ENCODE data around the gene RHOF. TPM values are rescaled to one million over a fixed set of nuclear protein-coding genes. Genes with fewer than 3 reads are reported as not detected.
"Not testable (repeated sequence)": the region's sequence is repeated elsewhere in the genome, so short reads cannot be mapped to it uniquely, and the experiment has no call there.

Gene RHOF
- total and polyA plus RNA-seq, 7 experiments from 2014 or later, result 69.2 to 164 (median 123) TPM

GRCh38 chr12:121748571-121749265, 44.8 kb downstream of the RHOF start:
- Mint-ChIP-seq H3K4me3 (no peak overlapping the region), H3K27me3 (no peaks in the 10 kb centered on the region), H3K27ac (peak overlapping the region in 7 of 9 donors; percentile 39 to 76 (median 51)), H3K4me1 (peaks cover 0 to 7% (median 2%) of the 10 kb centered on the region in 7 donors), H3K36me3 (peaks cover 0 to 16% (median 0%) of the 10 kb centered on the region in 5 donors), H3K9me3 (peaks cover 0 to 3% (median 0%) of the 10 kb centered on the region in 11 donors)
- POLR2A ChIA-PET, result no interaction called here
- H3K27ac ChIP-seq (ENCODE audit: low read depth, low read length), result peak overlapping the region; percentile 14
- ATAC-seq, result peak; percentile 64
- CTCF ChIA-PET, result interaction anchor here (0.9 kb wide), 1 partner anchor 63 kb away, joined by 3 read pairs; no protein-coding TSS in a partner anchor
- intact Hi-C loops (cut with micrococcal nuclease), result no loop called here
- H3K27me3 ChIP-seq (ENCODE audit: control insufficient read depth in 2 of 2, insufficient read depth in 2 of 2, low read length in 2 of 2), result no peaks in the 10 kb centered on the region
- no peak for DNase-seq
- no peaks in the 10 kb centered on the region for H3K36me3 ChIP-seq (ENCODE audit: control insufficient read depth in 2 of 3, insufficient read depth in 3 of 3, low read length in 3 of 3)
- no peaks in the 10 kb centered on the region for H3K4me1 ChIP-seq (ENCODE audit: control insufficient read depth in 2 of 2, insufficient read depth in 2 of 2, low read length in 2 of 2)
- no peaks in the 10 kb centered on the region for H3K9me3 ChIP-seq (ENCODE audit: control insufficient read depth in 2 of 3, low read length in 3 of 3)
- H3K4me3 ChIP-seq (ENCODE audit: low read length), result no peak overlapping the region

GRCh38 chr12:121748218-121748570, 45.3 kb downstream of the RHOF start:
- POLR2A ChIA-PET, result no interaction called here
- H3K4me3 Mint-ChIP-seq, result no peak overlapping the region
- peaks cover 0 to 7% (median 2%) of the 10 kb centered on the region in 7 donors for H3K4me1 Mint-ChIP-seq
- intact Hi-C loops (cut with micrococcal nuclease), result no loop called here
- no peak overlapping the region for H3K27ac Mint-ChIP-seq
- H3K27me3 Mint-ChIP-seq, result no peaks in the 10 kb centered on the region
- Histone ChIP-seq H3K4me1 (ENCODE audit: control insufficient read depth in 2 of 2, insufficient read depth in 2 of 2, low read length in 2 of 2) (no peaks in the 10 kb centered on the region), H3K36me3 (ENCODE audit: control insufficient read depth in 2 of 3, insufficient read depth in 3 of 3, low read length in 3 of 3) (no peaks in the 10 kb centered on the region), H3K27me3 (ENCODE audit: control insufficient read depth in 2 of 2, insufficient read depth in 2 of 2, low read length in 2 of 2) (no peaks in the 10 kb centered on the region), H3K4me3 (ENCODE audit: low read length) (no peak overlapping the region), H3K9me3 (ENCODE audit: control insufficient read depth in 2 of 3, low read length in 3 of 3) (no peaks in the 10 kb centered on the region), H3K27ac (ENCODE audit: low read depth, low read length) (no peak overlapping the region)
- peaks cover 0 to 3% (median 0%) of the 10 kb centered on the region in 11 donors for H3K9me3 Mint-ChIP-seq
- CTCF ChIA-PET, result interaction anchor here (0.9 kb wide), 1 partner anchor 64 kb away, joined by 3 read pairs; no protein-coding TSS in a partner anchor
- DNase-seq (no peak), ATAC-seq (no peak)
- peaks cover 0 to 16% (median 0%) of the 10 kb centered on the region in 5 donors for H3K36me3 Mint-ChIP-seq

- H3K4me1 ChIP-seq (ENCODE audit: control insufficient read depth in 2 of 2, insufficient read depth in 2 of 2, low read length in 2 of 2); H3K27me3 ChIP-seq (ENCODE audit: control insufficient read depth in 2 of 2, insufficient read depth in 2 of 2, low read length in 2 of 2); H3K27ac Mint-ChIP-seq; H3K9me3 ChIP-seq (ENCODE audit: control insufficient read depth in 2 of 3, low read length in 3 of 3); H3K36me3 ChIP-seq (ENCODE audit: control insufficient read depth in 2 of 3, insufficient read depth in 3 of 3, low read length in 3 of 3); H3K4me3 ChIP-seq (ENCODE audit: low read length); POLR2A ChIA-PET; intact Hi-C loops (cut with micrococcal nuclease); H3K4me3 Mint-ChIP-seq; H3K27ac ChIP-seq (ENCODE audit: low read depth, low read length); DNase-seq; H3K27me3 Mint-ChIP-seq; H3K9me3 Mint-ChIP-seq; ATAC-seq; H3K4me1 Mint-ChIP-seq: not testable (repeated sequence)
- CTCF ChIA-PET, result interaction anchor here (0.6 kb wide), 1 partner anchor 22 kb away, joined by 3 read pairs; no protein-coding TSS in a partner anchor
- H3K36me3 Mint-ChIP-seq, result peaks cover 0 to 12% (median 0%) of the 10 kb centered on the region in 5 donors
Measured at GRCh38 chr12:121745545-121745944, 47.9 kb downstream of the RHOF start.

GRCh38 chr12:121741743-121742142, 51.7 kb downstream of the RHOF start:
- ATAC-seq (no peak), DNase-seq (no peak)
- ChIA-PET CTCF (no interaction called here), POLR2A (no interaction called here)
- intact Hi-C loops (cut with micrococcal nuclease), result no loop called here
- no peaks in the 10 kb centered on the region for H3K4me1 ChIP-seq (ENCODE audit: control insufficient read depth in 2 of 2, insufficient read depth in 2 of 2, low read length in 2 of 2)
- Mint-ChIP-seq H3K36me3 (no peaks in the 10 kb centered on the region), H3K9me3 (no peaks in the 10 kb centered on the region), H3K27ac (no peak overlapping the region), H3K4me1 (peaks cover 0 to 2% (median 0%) of the 10 kb centered on the region in 7 donors), H3K4me3 (no peak overlapping the region), H3K27me3 (no peaks in the 10 kb centered on the region)
- H3K36me3 ChIP-seq (ENCODE audit: control insufficient read depth in 2 of 3, insufficient read depth in 3 of 3, low read length in 3 of 3), result no peaks in the 10 kb centered on the region
- H3K27me3 ChIP-seq (ENCODE audit: control insufficient read depth in 2 of 2, insufficient read depth in 2 of 2, low read length in 2 of 2), result no peaks in the 10 kb centered on the region
- no peaks in the 10 kb centered on the region for H3K9me3 ChIP-seq (ENCODE audit: control insufficient read depth in 2 of 3, low read length in 3 of 3)
- no peak overlapping the region for H3K27ac ChIP-seq (ENCODE audit: low read depth, low read length)
- no peak overlapping the region for H3K4me3 ChIP-seq (ENCODE audit: low read length)

- Mint-ChIP-seq H3K27ac (no peak overlapping the region), H3K9me3 (no peaks in the 10 kb centered on the region), H3K27me3 (no peaks in the 10 kb centered on the region), H3K36me3 (no peaks in the 10 kb centered on the region), H3K4me1 (peaks cover 0 to 2% (median 0%) of the 10 kb centered on the region in 7 donors), H3K4me3 (no peak overlapping the region)
- CTCF ChIA-PET, result no interaction called here
- H3K4me1 ChIP-seq (ENCODE audit: control insufficient read depth in 2 of 2, insufficient read depth in 2 of 2, low read length in 2 of 2), result no peaks in the 10 kb centered on the region
- no peak overlapping the region for H3K4me3 ChIP-seq (ENCODE audit: low read length)
- ATAC-seq, result no peak
- H3K36me3 ChIP-seq (ENCODE audit: control insufficient read depth in 2 of 3, insufficient read depth in 3 of 3, low read length in 3 of 3), result no peaks in the 10 kb centered on the region
- DNase-seq, result no peak
- POLR2A ChIA-PET, result interaction anchor here (0.6 kb wide), 1 partner anchor 40 kb away, joined by 3 read pairs; no protein-coding TSS in a partner anchor
- H3K9me3 ChIP-seq (ENCODE audit: control insufficient read depth in 2 of 3, low read length in 3 of 3), result no peaks in the 10 kb centered on the region
- intact Hi-C loops (cut with micrococcal nuclease), result no loop called here
- no peak overlapping the region for H3K27ac ChIP-seq (ENCODE audit: low read depth, low read length)
- H3K27me3 ChIP-seq (ENCODE audit: control insufficient read depth in 2 of 2, insufficient read depth in 2 of 2, low read length in 2 of 2), result no peaks in the 10 kb centered on the region
Measured at GRCh38 chr12:121740847-121741246, 52.6 kb downstream of the RHOF start.

- no peaks in the 10 kb centered on the region for H3K27me3 ChIP-seq (ENCODE audit: control insufficient read depth in 2 of 2, insufficient read depth in 2 of 2, low read length in 2 of 2)
- ChIA-PET POLR2A (no interaction called here), CTCF (no interaction called here)
- DNase-seq (no peak), ATAC-seq (no peak)
- H3K4me1 ChIP-seq (ENCODE audit: control insufficient read depth in 2 of 2, insufficient read depth in 2 of 2, low read length in 2 of 2), result no peaks in the 10 kb centered on the region
- no peaks in the 10 kb centered on the region for H3K9me3 Mint-ChIP-seq
- peaks cover 0 to 2% (median 0%) of the 10 kb centered on the region in 7 donors for H3K4me1 Mint-ChIP-seq
- no peaks in the 10 kb centered on the region for H3K27me3 Mint-ChIP-seq
- no peaks in the 10 kb centered on the region for H3K36me3 ChIP-seq (ENCODE audit: control insufficient read depth in 2 of 3, insufficient read depth in 3 of 3, low read length in 3 of 3)
- H3K27ac Mint-ChIP-seq, result peak overlapping the region in 1 of 9 donors; percentile 68
- H3K9me3 ChIP-seq (ENCODE audit: control insufficient read depth in 2 of 3, low read length in 3 of 3), result no peaks in the 10 kb centered on the region
- H3K27ac ChIP-seq (ENCODE audit: low read depth, low read length), result no peak overlapping the region
- intact Hi-C loops (cut with micrococcal nuclease), result no loop called here
- H3K4me3 Mint-ChIP-seq, result no peak overlapping the region
- H3K4me3 ChIP-seq (ENCODE audit: low read length), result no peak overlapping the region
- H3K36me3 Mint-ChIP-seq, result no peaks in the 10 kb centered on the region
Measured at GRCh38 chr12:121738340-121738858, 55.1 kb downstream of the RHOF start.

GRCh38 chr12:121733849-121734248, 59.6 kb downstream of the RHOF start:
- DNase-seq, result no peak
- Mint-ChIP-seq H3K36me3 (no peaks in the 10 kb centered on the region), H3K4me1 (peaks cover 0 to 2% (median 0%) of the 10 kb centered on the region in 7 donors), H3K27me3 (no peaks in the 10 kb centered on the region), H3K27ac (no peak overlapping the region), H3K4me3 (no peak overlapping the region), H3K9me3 (no peaks in the 10 kb centered on the region)
- ATAC-seq, result no peak
- ChIA-PET POLR2A (no interaction called here), CTCF (no interaction called here)
- intact Hi-C loops (cut with micrococcal nuclease), result no loop called here
- no peaks in the 10 kb centered on the region for H3K36me3 ChIP-seq (ENCODE audit: control insufficient read depth in 2 of 3, insufficient read depth in 3 of 3, low read length in 3 of 3)
- H3K9me3 ChIP-seq (ENCODE audit: control insufficient read depth in 2 of 3, low read length in 3 of 3), result no peaks in the 10 kb centered on the region
- no peaks in the 10 kb centered on the region for H3K4me1 ChIP-seq (ENCODE audit: control insufficient read depth in 2 of 2, insufficient read depth in 2 of 2, low read length in 2 of 2)
- H3K27ac ChIP-seq (ENCODE audit: low read depth, low read length), result no peak overlapping the region
- H3K27me3 ChIP-seq (ENCODE audit: control insufficient read depth in 2 of 2, insufficient read depth in 2 of 2, low read length in 2 of 2), result no peaks in the 10 kb centered on the region
- H3K4me3 ChIP-seq (ENCODE audit: low read length), result no peak overlapping the region
